ENCODE measurements around the gene TRIM27.

- TF ChIP-seq CTCF (IDR thresholded peaks at IDR 0.05; ENCODE audit: low read depth, low read length) (no peak), POLR2A (IDR thresholded peaks at IDR 0.05; ENCODE audit: extremely low read depth, insufficient read length) (no peak), MAX (IDR thresholded peaks at IDR 0.05; ENCODE audit: low read depth, low read length) (peak; percentile 94), MYC (IDR thresholded peaks at IDR 0.05; ENCODE audit: low read depth, low read length) (peak; percentile 91)
Observed at GRCh38 chr6:28863604-28864325, 60.0 kb downstream of the TRIM27 start.

All from NB4 (cell line).